Muscle layer of duodenum (tissue), 2 donors: ENCODE results near the gene LCLAT1.

Experiments
- H3K27ac ChIP-seq: one replicate; pipeline ENCODE4 v1.7.0; 2013; ENCODE audit warnings: mild to moderate bottlenecking, low read length
- H3K27me3 ChIP-seq: one replicate; pipeline ENCODE4 v1.7.0; 2013; ENCODE audit warnings: low read depth, mild to moderate bottlenecking, control low read depth, low read length
- H3K36me3 ChIP-seq, 2 donors: one replicate each; pipeline ENCODE4 v1.7.0; 2013; ENCODE audit warnings: low read length in 2 of 2, control low read depth in 1 of 2, mild to moderate bottlenecking in 1 of 2; ENCODE audit not compliant: insufficient read depth in 2 of 2, control insufficient read depth in 1 of 2
- H3K4me1 ChIP-seq, 2 donors: one replicate each; pipeline ENCODE4 v1.7.0; 2013; ENCODE audit warnings: low read length in 2 of 2, mild to moderate bottlenecking in 2 of 2, control low read depth in 1 of 2, moderate library complexity in 1 of 2; ENCODE audit not compliant: insufficient read depth in 2 of 2, control insufficient read depth in 1 of 2
- H3K4me3 ChIP-seq, 2 donors: one replicate each; pipeline ENCODE4 v1.7.0; 2013; ENCODE audit warnings: low read length in 2 of 2, low read depth in 1 of 2, mild to moderate bottlenecking in 1 of 2
- H3K9me3 ChIP-seq, 2 donors: one replicate each; pipeline ENCODE4 v1.7.0; 2013; ENCODE audit warnings: low read length in 2 of 2, control low read depth in 1 of 2, mild to moderate bottlenecking in 1 of 2; ENCODE audit not compliant: control insufficient read depth in 1 of 2
- donor health status: healthy.

Gene LCLAT1

GRCh38 chr2:30680121-30680520 is 233.1 kb downstream of the LCLAT1 start:
- Histone ChIP-seq H3K27me3 (no peaks in the 10 kb centered on the region), H3K4me1 (no peaks in the 10 kb centered on the region), H3K4me3 (no peak overlapping the region), H3K36me3 (no peaks in the 10 kb centered on the region), H3K9me3 (no peaks in the 10 kb centered on the region), H3K27ac (no peak overlapping the region)

- no peaks in the 10 kb centered on the region for H3K9me3 ChIP-seq
- no peak overlapping the region for H3K27ac ChIP-seq
- H3K4me1 ChIP-seq: no peaks in the 10 kb centered on the region
- no peak overlapping the region for H3K4me3 ChIP-seq
- H3K36me3 ChIP-seq: no peaks in the 10 kb centered on the region
- no peaks in the 10 kb centered on the region for H3K27me3 ChIP-seq
These were observed 234.0 kb downstream of the LCLAT1 start for GRCh38 chr2:30681022-30681421.

GRCh38 chr2:30683236-30683956 is 236.3 kb downstream of the LCLAT1 start:
- no peak overlapping the region for H3K4me3 ChIP-seq
- no peaks in the 10 kb centered on the region for H3K4me1 ChIP-seq
- H3K27ac ChIP-seq: no peak overlapping the region
- no peaks in the 10 kb centered on the region for H3K36me3 ChIP-seq
- no peaks in the 10 kb centered on the region for H3K9me3 ChIP-seq
- H3K27me3 ChIP-seq: no peaks in the 10 kb centered on the region

DNA sequence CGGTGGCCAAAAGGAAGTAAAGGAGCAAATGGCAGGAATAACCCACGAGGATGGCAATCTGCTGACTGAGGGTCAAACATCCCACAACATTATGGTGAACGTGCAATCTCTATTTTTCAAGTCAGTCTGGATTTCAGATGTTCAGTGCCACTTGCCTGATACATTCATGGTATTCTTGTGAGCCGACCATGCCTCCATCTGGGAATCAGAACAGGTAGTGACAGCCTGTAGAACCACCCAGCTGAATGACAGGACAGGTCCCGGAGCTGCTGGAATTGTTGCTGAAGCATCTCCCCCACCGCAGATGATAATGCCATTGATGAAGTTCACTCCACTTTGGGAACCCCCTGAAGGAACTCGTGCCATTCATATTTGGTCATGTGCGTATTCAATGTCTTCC is 237.0 kb downstream of the LCLAT1 start:
- Histone ChIP-seq H3K27ac (no peak overlapping the region), H3K27me3 (no peaks in the 10 kb centered on the region), H3K36me3 (no peaks in the 10 kb centered on the region), H3K4me1 (peaks cover 0 to 1% of the 10 kb centered on the region in 2 donors), H3K9me3 (no peaks in the 10 kb centered on the region), H3K4me3 (no peak overlapping the region)

GRCh38 chr2:30684516-30684915 is 237.5 kb downstream of the LCLAT1 start:
- Histone ChIP-seq H3K27ac (no peak overlapping the region), H3K9me3 (no peaks in the 10 kb centered on the region), H3K27me3 (no peaks in the 10 kb centered on the region), H3K4me3 (no peak overlapping the region), H3K4me1 (peaks cover 0 to 6% of the 10 kb centered on the region in 2 donors), H3K36me3 (no peaks in the 10 kb centered on the region)

GRCh38 chr2:30684996-30685395 is 237.9 kb downstream of the LCLAT1 start:
- H3K36me3 ChIP-seq: no peaks in the 10 kb centered on the region
- H3K27ac ChIP-seq: no peak overlapping the region
- H3K4me3 ChIP-seq: no peak overlapping the region
- peaks cover 0 to 6% of the 10 kb centered on the region in 2 donors for H3K4me1 ChIP-seq
- no peaks in the 10 kb centered on the region for H3K9me3 ChIP-seq
- no peaks in the 10 kb centered on the region for H3K27me3 ChIP-seq

- H3K27me3 ChIP-seq: no peaks in the 10 kb centered on the region
- no peaks in the 10 kb centered on the region for H3K9me3 ChIP-seq
- no peak overlapping the region for H3K4me3 ChIP-seq
- no peak overlapping the region for H3K27ac ChIP-seq
- H3K4me1 ChIP-seq: peaks cover 0 to 6% of the 10 kb centered on the region in 2 donors
- no peaks in the 10 kb centered on the region for H3K36me3 ChIP-seq
These were observed 239.0 kb downstream of the LCLAT1 start for GRCh38 chr2:30686000-30686399.

DNA sequence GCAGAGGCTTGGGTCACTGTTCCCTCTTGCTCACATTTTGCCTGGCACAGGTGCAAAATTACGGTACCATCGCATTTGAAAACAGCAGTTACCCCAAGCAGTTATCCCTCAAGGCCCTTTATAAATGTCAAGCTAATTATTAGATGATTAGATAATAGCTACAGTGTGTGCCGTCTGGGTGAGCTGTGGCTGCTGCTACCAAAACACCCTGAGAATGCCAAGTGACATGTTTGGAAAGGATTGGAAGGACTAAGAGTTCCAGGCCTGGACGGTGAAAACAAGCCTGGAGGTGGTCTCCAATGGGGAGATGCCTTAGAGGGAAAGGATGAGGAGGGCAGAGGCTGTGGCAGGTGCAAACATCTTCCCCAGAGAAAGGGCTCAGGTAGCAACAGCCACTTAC is 239.6 kb downstream of the LCLAT1 start:
- Histone ChIP-seq H3K36me3 (no peaks in the 10 kb centered on the region), H3K27ac (no peak overlapping the region), H3K4me3 (no peak overlapping the region), H3K4me1 (peaks cover 0 to 6% of the 10 kb centered on the region in 2 donors), H3K9me3 (no peaks in the 10 kb centered on the region), H3K27me3 (no peaks in the 10 kb centered on the region)

DNA sequence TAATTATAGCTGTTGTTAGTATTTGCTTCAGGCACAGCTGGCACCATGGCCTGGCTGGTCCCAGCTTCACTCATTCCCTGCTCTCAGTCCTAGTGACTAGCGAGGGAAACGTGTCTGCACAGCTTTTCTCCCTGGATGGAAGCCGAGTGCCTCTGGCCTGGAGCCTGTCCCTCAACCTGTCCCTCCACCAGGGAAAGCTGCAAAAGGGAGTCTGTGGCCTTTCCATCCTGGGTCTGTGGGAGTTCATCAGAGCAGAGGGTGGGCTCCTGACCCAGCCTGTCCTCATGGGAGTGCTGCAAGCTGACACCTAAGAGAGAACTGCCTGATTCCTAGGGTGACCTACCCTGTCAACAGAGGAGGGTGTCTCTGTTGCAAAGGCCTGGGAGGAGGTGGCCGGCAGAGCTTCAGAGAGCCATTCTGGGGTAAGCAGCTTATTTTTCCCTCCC is 241.9 kb downstream of the LCLAT1 start:
- no peak overlapping the region for H3K27ac ChIP-seq
- no peaks in the 10 kb centered on the region for H3K9me3 ChIP-seq
- H3K4me1 ChIP-seq: peaks cover 0 to 6% of the 10 kb centered on the region in 2 donors

GRCh38 chr2:30689496-30690125 is 242.6 kb downstream of the LCLAT1 start:
- Histone ChIP-seq H3K27me3 (no peaks in the 10 kb centered on the region), H3K4me1 (peaks cover 0 to 8% of the 10 kb centered on the region in 2 donors), H3K9me3 (no peaks in the 10 kb centered on the region), H3K4me3 (no peak overlapping the region), H3K36me3 (no peaks in the 10 kb centered on the region), H3K27ac (no peak overlapping the region)

More for the DNA sequence above, 241.9 kb downstream of the LCLAT1 start:
- Histone ChIP-seq H3K4me3 (no peak overlapping the region), H3K36me3 (no peaks in the 10 kb centered on the region), H3K27me3 (no peaks in the 10 kb centered on the region)

DNA sequence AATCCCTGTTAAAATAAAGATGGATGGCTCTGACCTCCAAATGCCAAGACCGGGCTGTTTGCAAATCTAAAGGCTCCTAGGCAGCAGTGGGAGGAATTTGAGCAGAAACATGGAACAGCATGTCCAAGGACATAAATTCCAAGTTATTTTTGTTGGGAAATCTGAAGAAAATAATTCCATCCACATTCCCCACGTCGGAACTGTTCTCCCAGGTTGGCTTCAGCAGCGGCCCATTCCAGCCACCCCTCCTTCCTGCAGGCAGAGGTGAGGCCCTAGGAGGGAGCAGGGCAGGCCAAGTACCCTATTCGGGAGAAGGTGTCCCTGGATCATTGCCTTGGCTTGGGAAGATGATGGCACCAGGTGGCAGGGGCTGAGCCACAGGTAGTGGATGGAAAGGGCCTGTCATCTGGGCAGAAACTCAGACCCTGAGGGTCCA is 243.1 kb downstream of the LCLAT1 start:
- Histone ChIP-seq H3K4me3 (no peak overlapping the region), H3K9me3 (no peaks in the 10 kb centered on the region), H3K4me1 (peaks cover 0 to 14% of the 10 kb centered on the region in 2 donors), H3K27ac (no peak overlapping the region), H3K36me3 (no peaks in the 10 kb centered on the region), H3K27me3 (no peaks in the 10 kb centered on the region)
